ENCODE data around the gene TBX10.
A peak's percentile ranks its signal among the peaks of the same experiment; 100 is the strongest.
"Not testable (repeated sequence)": the region's sequence is repeated elsewhere in the genome, so short reads cannot be mapped to it uniquely, and the experiment has no call there.

The TBX10 gene

GRCh38 chr11:67604815-67605214, 34.7 kb downstream of the TBX10 start:
- no peak for DNase-seq (ENCODE audit: low read depth in 2 of 2, low spot score in 1 of 2)

GRCh38 chr11:67604119-67604518, 35.4 kb downstream of the TBX10 start:
- DNase-seq (ENCODE audit: low read depth in 2 of 2, low spot score in 1 of 2), result not testable (repeated sequence)

GRCh38 chr11:67601098-67601497, 38.5 kb downstream of the TBX10 start:
- DNase-seq (ENCODE audit: low read depth in 2 of 2, low spot score in 1 of 2), result no peak

- DNase-seq (ENCODE audit: low read depth in 2 of 2, low spot score in 1 of 2), result no peak
Observed at GRCh38 chr11:67600324-67601029, 39.1 kb downstream of the TBX10 start.

GRCh38 chr11:67599149-67599548, 40.4 kb downstream of the TBX10 start:
- no peak for DNase-seq (ENCODE audit: low read depth in 2 of 2, low spot score in 1 of 2)

GRCh38 chr11:67597963-67598362, 41.6 kb downstream of the TBX10 start:
- DNase-seq (ENCODE audit: low read depth in 2 of 2, low spot score in 1 of 2), result not testable (repeated sequence)

GRCh38 chr11:67597458-67597857, 42.1 kb downstream of the TBX10 start:
- DNase-seq (ENCODE audit: low read depth in 2 of 2, low spot score in 1 of 2), result not testable (repeated sequence)

- DNase-seq (ENCODE audit: low read depth in 2 of 2, low spot score in 1 of 2), result no peak
Observed at GRCh38 chr11:67596753-67597300, 42.7 kb downstream of the TBX10 start.

- no peak for DNase-seq (ENCODE audit: low read depth in 2 of 2, low spot score in 1 of 2)
Observed at GRCh38 chr11:67594480-67594879, 45.1 kb downstream of the TBX10 start.

GRCh38 chr11:67593565-67593905, 46.0 kb downstream of the TBX10 start:
- DNase-seq (ENCODE audit: low read depth in 2 of 2, low spot score in 1 of 2), result no peak

GRCh38 chr11:67592880-67593564, 46.5 kb downstream of the TBX10 start:
- DNase-seq (ENCODE audit: low read depth in 2 of 2, low spot score in 1 of 2), result no peak

GRCh38 chr11:67588899-67589415, 50.6 kb downstream of the TBX10 start:
- not testable (repeated sequence) for DNase-seq (ENCODE audit: low read depth in 2 of 2, low spot score in 1 of 2)

GRCh38 chr11:67588136-67588503, 51.4 kb downstream of the TBX10 start:
- DNase-seq (ENCODE audit: low read depth in 2 of 2, low spot score in 1 of 2), result no peak

GRCh38 chr11:67586568-67587250, 52.9 kb downstream of the TBX10 start:
- DNase-seq (ENCODE audit: low read depth in 2 of 2, low spot score in 1 of 2), result no peak

- DNase-seq (ENCODE audit: low read depth in 2 of 2, low spot score in 1 of 2), result no peak
Observed at GRCh38 chr11:67585911-67586310, 53.7 kb downstream of the TBX10 start.

GRCh38 chr11:67584881-67585873, 54.4 kb downstream of the TBX10 start:
- DNase-seq (ENCODE audit: low read depth in 2 of 2, low spot score in 1 of 2), result no peak

GRCh38 chr11:67584205-67584880, 55.2 kb downstream of the TBX10 start:
- no peak for DNase-seq (ENCODE audit: low read depth in 2 of 2, low spot score in 1 of 2)

GRCh38 chr11:67583247-67584204, 56.0 kb downstream of the TBX10 start, which contains the start of gene GSTP1:
GSTP1 (plus strand) TSS chr11:67583812; CDS start chr11:67583844, 32 bp downstream.
- peak; percentile 58 to 60 for DNase-seq (ENCODE audit: low read depth in 2 of 2, low spot score in 1 of 2)

- DNase-seq (ENCODE audit: low read depth in 2 of 2, low spot score in 1 of 2), result no peak
Observed at GRCh38 chr11:67582011-67582410, 57.6 kb downstream of the TBX10 start.
